HG02943 (cell line): ENCODE measurements around the gene STEAP1.
A peak's percentile ranks its signal among the peaks of the same experiment; 100 is the strongest.
"Not testable (repeated sequence)": the region's sequence is repeated elsewhere in the genome, so short reads cannot be mapped to it uniquely, and the experiment has no call there.

Experiments
- ATAC-seq: cut with Tn5 transposase; IDR thresholded peaks from one replicate; pipeline ENCODE4 v1.9.1; 2021; ENCODE audit warnings: mild to moderate bottlenecking, low read depth, moderate library complexity; ENCODE audit not compliant: unreplicated experiment

STEAP1 gene

GRCh38 chr7:90172624-90173023 lies 18.4 kb downstream of the STEAP1 start:
- no peak for ATAC-seq

GRCh38 chr7:90173127-90173844 lies 19.0 kb downstream of the STEAP1 start:
- peak; percentile 98 for ATAC-seq

GRCh38 chr7:90175667-90176066 lies 21.4 kb downstream of the STEAP1 start:
- ATAC-seq, result no peak

- ATAC-seq, result no peak
Measured at GRCh38 chr7:90176195-90176594, 21.9 kb downstream of the STEAP1 start.

- ATAC-seq, result no peak
Measured at GRCh38 chr7:90178166-90178565, 23.9 kb downstream of the STEAP1 start.

- peak; percentile 98 for ATAC-seq
Measured at GRCh38 chr7:90178679-90179278, 24.5 kb downstream of the STEAP1 start.

GRCh38 chr7:90180011-90180585 lies 25.8 kb downstream of the STEAP1 start:
- no peak for ATAC-seq

GRCh38 chr7:90180649-90181048 lies 26.4 kb downstream of the STEAP1 start:
- no peak for ATAC-seq

GRCh38 chr7:90181485-90181884 lies 27.2 kb downstream of the STEAP1 start:
- ATAC-seq, result no peak

- not testable (repeated sequence) for ATAC-seq
Measured at GRCh38 chr7:90186290-90186689, 32.0 kb downstream of the STEAP1 start.

- ATAC-seq, result no peak
Measured at GRCh38 chr7:90187507-90188050, 33.3 kb downstream of the STEAP1 start.

GRCh38 chr7:90188281-90188680 lies 34.0 kb downstream of the STEAP1 start:
- ATAC-seq, result peak; percentile 96

- no peak for ATAC-seq
Measured at GRCh38 chr7:90190995-90191394, 36.7 kb downstream of the STEAP1 start.

- ATAC-seq, result no peak
Measured at GRCh38 chr7:90191648-90192047, 37.4 kb downstream of the STEAP1 start.

- ATAC-seq, result no peak
Measured at GRCh38 chr7:90192876-90193750, 38.8 kb downstream of the STEAP1 start.

GRCh38 chr7:90194911-90195809 lies 40.9 kb downstream of the STEAP1 start:
- no peak for ATAC-seq

- ATAC-seq, result no peak
Measured at GRCh38 chr7:90201500-90202195, 47.4 kb downstream of the STEAP1 start.

- ATAC-seq, result no peak
Measured at GRCh38 chr7:90207956-90208355, 53.7 kb downstream of the STEAP1 start.

- ATAC-seq, result no peak
Measured at GRCh38 chr7:90209776-90210175, 55.5 kb downstream of the STEAP1 start.
